Right forelimb (tissue), 1 donor: Measurements from ENCODE around the gene SSBP2.
"Not testable (repeated sequence)": the region's sequence is repeated elsewhere in the genome, so short reads cannot be mapped to it uniquely, and the experiment has no call there.

Experiments
- DNase-seq: peaks from one replicate; pipeline ENCODE4 v3.0.0-alpha.2; 2018

The SSBP2 gene

GRCh38 chr5:81646469-81646995 lies 104.4 kb downstream of the SSBP2 start:
- no peak for DNase-seq

GRCh38 chr5:81642210-81642609 lies 108.7 kb downstream of the SSBP2 start:
- DNase-seq: no peak

GRCh38 chr5:81639556-81639955 lies 111.3 kb downstream of the SSBP2 start:
- DNase-seq: no peak

GRCh38 chr5:81638471-81638870 lies 112.4 kb downstream of the SSBP2 start:
- no peak for DNase-seq

GRCh38 chr5:81633891-81634290 lies 117.0 kb downstream of the SSBP2 start:
- DNase-seq: no peak

- DNase-seq: no peak
These were observed 117.4 kb downstream of the SSBP2 start for GRCh38 chr5:81633471-81633870.

GRCh38 chr5:81632679-81633078 lies 118.2 kb downstream of the SSBP2 start:
- DNase-seq: no peak

- DNase-seq: no peak
These were observed 119.3 kb downstream of the SSBP2 start for GRCh38 chr5:81631621-81632020.

- DNase-seq: no peak
These were observed 119.8 kb downstream of the SSBP2 start for GRCh38 chr5:81631124-81631523.

GRCh38 chr5:81630684-81631083 lies 120.2 kb downstream of the SSBP2 start:
- no peak for DNase-seq

GRCh38 chr5:81629986-81630385 lies 120.9 kb downstream of the SSBP2 start:
- no peak for DNase-seq

- DNase-seq: not testable (repeated sequence)
These were observed 122.8 kb downstream of the SSBP2 start for GRCh38 chr5:81628061-81628460.

GRCh38 chr5:81626524-81626923 lies 124.4 kb downstream of the SSBP2 start:
- no peak for DNase-seq

GRCh38 chr5:81609810-81610375 lies 141.0 kb downstream of the SSBP2 start:
- DNase-seq: no peak

GRCh38 chr5:81608976-81609375 lies 141.9 kb downstream of the SSBP2 start:
- DNase-seq: no peak

GRCh38 chr5:81607693-81608092 lies 143.2 kb downstream of the SSBP2 start:
- no peak for DNase-seq

GRCh38 chr5:81606150-81606549 lies 144.7 kb downstream of the SSBP2 start:
- no peak for DNase-seq

- DNase-seq: no peak
These were observed 145.6 kb downstream of the SSBP2 start for GRCh38 chr5:81605299-81605698.

- no peak for DNase-seq
These were observed 146.7 kb downstream of the SSBP2 start for GRCh38 chr5:81604193-81604592.

GRCh38 chr5:81601919-81602318 lies 149.0 kb downstream of the SSBP2 start:
- no peak for DNase-seq

GRCh38 chr5:81592085-81592484 lies 158.8 kb downstream of the SSBP2 start:
- not testable (repeated sequence) for DNase-seq

- DNase-seq: no peak
These were observed 160.2 kb downstream of the SSBP2 start for GRCh38 chr5:81590498-81591384.

- DNase-seq: no peak
These were observed 171.5 kb downstream of the SSBP2 start for GRCh38 chr5:81579262-81579924.

GRCh38 chr5:81577091-81577490 lies 173.8 kb downstream of the SSBP2 start:
- no peak for DNase-seq
